ENCODE measurements around the gene CKAP2L.

DNA sequence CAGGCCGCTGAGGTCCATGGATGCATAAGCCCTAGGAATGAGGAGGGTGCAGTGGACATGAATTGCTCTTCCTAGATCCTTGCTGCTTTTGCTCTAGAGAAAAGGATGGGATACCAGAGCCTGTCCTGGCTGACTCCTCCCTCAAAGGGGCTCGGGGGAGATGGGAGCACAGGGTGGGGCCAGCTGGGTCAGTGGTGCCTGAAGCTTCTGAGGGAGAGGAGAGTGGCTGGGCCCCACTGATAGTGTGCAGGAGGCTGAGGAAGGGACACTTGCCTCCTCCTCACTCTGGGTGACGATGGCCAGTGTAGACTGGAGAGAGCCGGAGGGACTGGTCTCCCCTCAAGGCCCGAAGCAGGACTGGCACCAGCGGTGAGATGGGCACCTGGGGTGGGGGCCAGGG is 43.6 kb downstream of the CKAP2L start, which contains the start of gene NT5DC4:
- TF ChIP-seq TAF1 (conservative IDR thresholded peaks at IDR 0.05): no peak
- TF ChIP-seq, protein P1, sequence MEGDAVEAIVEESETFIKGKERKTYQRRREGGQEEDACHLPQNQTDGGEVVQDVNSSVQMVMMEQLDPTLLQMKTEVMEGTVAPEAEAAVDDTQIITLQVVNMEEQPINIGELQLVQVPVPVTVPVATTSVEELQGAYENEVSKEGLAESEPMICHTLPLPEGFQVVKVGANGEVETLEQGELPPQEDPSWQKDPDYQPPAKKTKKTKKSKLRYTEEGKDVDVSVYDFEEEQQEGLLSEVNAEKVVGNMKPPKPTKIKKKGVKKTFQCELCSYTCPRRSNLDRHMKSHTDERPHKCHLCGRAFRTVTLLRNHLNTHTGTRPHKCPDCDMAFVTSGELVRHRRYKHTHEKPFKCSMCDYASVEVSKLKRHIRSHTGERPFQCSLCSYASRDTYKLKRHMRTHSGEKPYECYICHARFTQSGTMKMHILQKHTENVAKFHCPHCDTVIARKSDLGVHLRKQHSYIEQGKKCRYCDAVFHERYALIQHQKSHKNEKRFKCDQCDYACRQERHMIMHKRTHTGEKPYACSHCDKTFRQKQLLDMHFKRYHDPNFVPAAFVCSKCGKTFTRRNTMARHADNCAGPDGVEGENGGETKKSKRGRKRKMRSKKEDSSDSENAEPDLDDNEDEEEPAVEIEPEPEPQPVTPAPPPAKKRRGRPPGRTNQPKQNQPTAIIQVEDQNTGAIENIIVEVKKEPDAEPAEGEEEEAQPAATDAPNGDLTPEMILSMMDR (IDR thresholded peaks at IDR 0.05; ENCODE audit: low read depth, low read length, missing input control): no peak
- TF ChIP-seq YY1 (IDR thresholded peaks at IDR 0.05): no peak
- no peak for TF ChIP-seq EGR1 (IDR thresholded peaks at IDR 0.05; ENCODE audit: low read depth in 2 of 2)
- TF ChIP-seq, protein P2, sequence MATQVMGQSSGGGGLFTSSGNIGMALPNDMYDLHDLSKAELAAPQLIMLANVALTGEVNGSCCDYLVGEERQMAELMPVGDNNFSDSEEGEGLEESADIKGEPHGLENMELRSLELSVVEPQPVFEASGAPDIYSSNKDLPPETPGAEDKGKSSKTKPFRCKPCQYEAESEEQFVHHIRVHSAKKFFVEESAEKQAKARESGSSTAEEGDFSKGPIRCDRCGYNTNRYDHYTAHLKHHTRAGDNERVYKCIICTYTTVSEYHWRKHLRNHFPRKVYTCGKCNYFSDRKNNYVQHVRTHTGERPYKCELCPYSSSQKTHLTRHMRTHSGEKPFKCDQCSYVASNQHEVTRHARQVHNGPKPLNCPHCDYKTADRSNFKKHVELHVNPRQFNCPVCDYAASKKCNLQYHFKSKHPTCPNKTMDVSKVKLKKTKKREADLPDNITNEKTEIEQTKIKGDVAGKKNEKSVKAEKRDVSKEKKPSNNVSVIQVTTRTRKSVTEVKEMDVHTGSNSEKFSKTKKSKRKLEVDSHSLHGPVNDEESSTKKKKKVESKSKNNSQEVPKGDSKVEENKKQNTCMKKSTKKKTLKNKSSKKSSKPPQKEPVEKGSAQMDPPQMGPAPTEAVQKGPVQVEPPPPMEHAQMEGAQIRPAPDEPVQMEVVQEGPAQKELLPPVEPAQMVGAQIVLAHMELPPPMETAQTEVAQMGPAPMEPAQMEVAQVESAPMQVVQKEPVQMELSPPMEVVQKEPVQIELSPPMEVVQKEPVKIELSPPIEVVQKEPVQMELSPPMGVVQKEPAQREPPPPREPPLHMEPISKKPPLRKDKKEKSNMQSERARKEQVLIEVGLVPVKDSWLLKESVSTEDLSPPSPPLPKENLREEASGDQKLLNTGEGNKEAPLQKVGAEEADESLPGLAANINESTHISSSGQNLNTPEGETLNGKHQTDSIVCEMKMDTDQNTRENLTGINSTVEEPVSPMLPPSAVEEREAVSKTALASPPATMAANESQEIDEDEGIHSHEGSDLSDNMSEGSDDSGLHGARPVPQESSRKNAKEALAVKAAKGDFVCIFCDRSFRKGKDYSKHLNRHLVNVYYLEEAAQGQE (IDR thresholded peaks at IDR 0.05): no peak
- no peak for TF ChIP-seq SP1 (IDR thresholded peaks at IDR 0.05)
- TF ChIP-seq, protein P3, sequence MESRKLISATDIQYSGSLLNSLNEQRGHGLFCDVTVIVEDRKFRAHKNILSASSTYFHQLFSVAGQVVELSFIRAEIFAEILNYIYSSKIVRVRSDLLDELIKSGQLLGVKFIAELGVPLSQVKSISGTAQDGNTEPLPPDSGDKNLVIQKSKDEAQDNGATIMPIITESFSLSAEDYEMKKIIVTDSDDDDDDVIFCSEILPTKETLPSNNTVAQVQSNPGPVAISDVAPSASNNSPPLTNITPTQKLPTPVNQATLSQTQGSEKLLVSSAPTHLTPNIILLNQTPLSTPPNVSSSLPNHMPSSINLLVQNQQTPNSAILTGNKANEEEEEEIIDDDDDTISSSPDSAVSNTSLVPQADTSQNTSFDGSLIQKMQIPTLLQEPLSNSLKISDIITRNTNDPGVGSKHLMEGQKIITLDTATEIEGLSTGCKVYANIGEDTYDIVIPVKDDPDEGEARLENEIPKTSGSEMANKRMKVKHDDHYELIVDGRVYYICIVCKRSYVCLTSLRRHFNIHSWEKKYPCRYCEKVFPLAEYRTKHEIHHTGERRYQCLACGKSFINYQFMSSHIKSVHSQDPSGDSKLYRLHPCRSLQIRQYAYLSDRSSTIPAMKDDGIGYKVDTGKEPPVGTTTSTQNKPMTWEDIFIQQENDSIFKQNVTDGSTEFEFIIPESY (IDR thresholded peaks at IDR 0.05): no peak
- TF ChIP-seq RAD21 (IDR thresholded peaks at IDR 0.05): no peak

All from liver (tissue), 3 donors.